Measurements from ENCODE around the gene RAPGEF5. TPM values are rescaled to one million over a fixed set of nuclear protein-coding genes. Genes with fewer than 3 reads are reported as not detected.

Gene RAPGEF5
- total RNA-seq, 2 donors from 2014 or later, result 7.4 to 29.8 TPM

- no peaks in the 10 kb centered on the region for H3K9me3 ChIP-seq
- intact Hi-C loops (cut with DNase I), result no loop called here
- H3K4me3 ChIP-seq, result no peak overlapping the region
- DNase-seq (ENCODE audit: low spot score), result no peak
- no peaks in the 10 kb centered on the region for H3K36me3 ChIP-seq
- H3K4me1 ChIP-seq (replicated peaks), result no peaks in the 10 kb centered on the region
- TF ChIP-seq POLR2A (IDR thresholded peaks at IDR 0.05) (no peak), CTCF (IDR thresholded peaks at IDR 0.05) (no peak), POLR2AphosphoS5 (IDR thresholded peaks at IDR 0.05) (no peak)
- no peak overlapping the region for H3K27ac ChIP-seq
- H3K27me3 ChIP-seq (replicated peaks; ENCODE audit: insufficient read depth), result no peaks in the 10 kb centered on the region
These were observed 86.6 kb downstream of the RAPGEF5 start for GRCh38 chr7:22270371-22270770.

GRCh38 chr7:22269963-22270362, 87.0 kb downstream of the RAPGEF5 start:
- H3K36me3 ChIP-seq, result no peaks in the 10 kb centered on the region
- TF ChIP-seq POLR2A (IDR thresholded peaks at IDR 0.05), result no peak
- TF ChIP-seq CTCF (IDR thresholded peaks at IDR 0.05), result no peak
- TF ChIP-seq POLR2AphosphoS5 (IDR thresholded peaks at IDR 0.05), result no peak
- no peaks in the 10 kb centered on the region for H3K4me1 ChIP-seq (replicated peaks)
- no peaks in the 10 kb centered on the region for H3K27me3 ChIP-seq (replicated peaks; ENCODE audit: insufficient read depth)
- intact Hi-C loops (cut with DNase I), result no loop called here
- H3K4me3 ChIP-seq, result no peak overlapping the region
- 85% methylated on average over 3 of the region's 3 CpGs for WGBS
- no peak overlapping the region for H3K27ac ChIP-seq
- DNase-seq (ENCODE audit: low spot score), result no peak
- no peaks in the 10 kb centered on the region for H3K9me3 ChIP-seq

GRCh38 chr7:22268884-22269421, 88.0 kb downstream of the RAPGEF5 start:
- 92% methylated on average over 6 of the region's 6 CpGs for WGBS
- Histone ChIP-seq H3K27ac (no peak overlapping the region), H3K36me3 (no peaks in the 10 kb centered on the region), H3K4me3 (no peak overlapping the region), H3K27me3 (replicated peaks; ENCODE audit: insufficient read depth) (no peaks in the 10 kb centered on the region), H3K9me3 (no peaks in the 10 kb centered on the region), H3K4me1 (replicated peaks) (no peaks in the 10 kb centered on the region)
- no peak for TF ChIP-seq POLR2A (IDR thresholded peaks at IDR 0.05)
- intact Hi-C loops (cut with DNase I), result no loop called here
- DNase-seq (ENCODE audit: low spot score), result no peak

GRCh38 chr7:22267930-22268615, 88.9 kb downstream of the RAPGEF5 start:
- WGBS, result 61% methylated on average over 4 of the region's 4 CpGs
- H3K9me3 ChIP-seq, result no peaks in the 10 kb centered on the region
- no peaks in the 10 kb centered on the region for H3K36me3 ChIP-seq
- intact Hi-C loops (cut with DNase I), result no loop called here
- no peaks in the 10 kb centered on the region for H3K4me1 ChIP-seq (replicated peaks)
- DNase-seq (ENCODE audit: low spot score), result no peak
- H3K27ac ChIP-seq, result no peak overlapping the region
- H3K27me3 ChIP-seq (replicated peaks; ENCODE audit: insufficient read depth), result no peaks in the 10 kb centered on the region
- no peak for TF ChIP-seq POLR2AphosphoS5 (IDR thresholded peaks at IDR 0.05)
- TF ChIP-seq POLR2A (IDR thresholded peaks at IDR 0.05), result no peak
- H3K4me3 ChIP-seq, result no peak overlapping the region

GRCh38 chr7:22262538-22262937, 94.4 kb downstream of the RAPGEF5 start:
- Histone ChIP-seq H3K27ac (no peak overlapping the region), H3K27me3 (replicated peaks; ENCODE audit: insufficient read depth) (no peaks in the 10 kb centered on the region), H3K4me3 (no peak overlapping the region), H3K36me3 (no peaks in the 10 kb centered on the region), H3K9me3 (no peaks in the 10 kb centered on the region), H3K4me1 (replicated peaks) (no peaks in the 10 kb centered on the region)
- DNase-seq (ENCODE audit: low spot score), result no peak
- intact Hi-C loops (cut with DNase I), result no loop called here
- 92% methylated on average over 4 of the region's 4 CpGs for WGBS
- TF ChIP-seq POLR2A (IDR thresholded peaks at IDR 0.05) (no peak), CTCF (IDR thresholded peaks at IDR 0.05) (no peak), POLR2AphosphoS5 (IDR thresholded peaks at IDR 0.05) (no peak)

- intact Hi-C loops (cut with DNase I), result no loop called here
- 60% methylated on average over 2 of the region's 2 CpGs for WGBS
- H3K4me1 ChIP-seq (replicated peaks), result no peaks in the 10 kb centered on the region
- no peaks in the 10 kb centered on the region for H3K36me3 ChIP-seq
- H3K4me3 ChIP-seq, result no peak overlapping the region
- no peak for DNase-seq (ENCODE audit: low spot score)
- no peak overlapping the region for H3K27ac ChIP-seq
- no peak for TF ChIP-seq POLR2A (IDR thresholded peaks at IDR 0.05)
- TF ChIP-seq POLR2AphosphoS5 (IDR thresholded peaks at IDR 0.05), result no peak
- no peak for TF ChIP-seq CTCF (IDR thresholded peaks at IDR 0.05)
- H3K9me3 ChIP-seq, result no peaks in the 10 kb centered on the region
- no peaks in the 10 kb centered on the region for H3K27me3 ChIP-seq (replicated peaks; ENCODE audit: insufficient read depth)
These were observed 100.3 kb downstream of the RAPGEF5 start for GRCh38 chr7:22256541-22257096.
